Head of caudate nucleus (tissue), 42 donors: ENCODE measurements around the gene LRCH1.
A peak's percentile ranks its signal among the peaks of the same experiment; 100 is the strongest.
"Not testable (repeated sequence)": the region's sequence is repeated elsewhere in the genome, so short reads cannot be mapped to it uniquely, and the experiment has no call there.

Experiments
- DNase-seq, 42 donors: peaks; one replicate each; pipeline versions ENCODE4 v3.0.0 to v3.0.0-alpha.2; 2020 to 2021; ENCODE audit warnings: mixed read lengths in 7 of 42
- intact Hi-C: fragments of 100-400 bp; cut with DNase I; formaldehyde crosslinking; loops from one replicate; pipeline ENCODE4 v1.15.0; 2022

Gene LRCH1, protein sequence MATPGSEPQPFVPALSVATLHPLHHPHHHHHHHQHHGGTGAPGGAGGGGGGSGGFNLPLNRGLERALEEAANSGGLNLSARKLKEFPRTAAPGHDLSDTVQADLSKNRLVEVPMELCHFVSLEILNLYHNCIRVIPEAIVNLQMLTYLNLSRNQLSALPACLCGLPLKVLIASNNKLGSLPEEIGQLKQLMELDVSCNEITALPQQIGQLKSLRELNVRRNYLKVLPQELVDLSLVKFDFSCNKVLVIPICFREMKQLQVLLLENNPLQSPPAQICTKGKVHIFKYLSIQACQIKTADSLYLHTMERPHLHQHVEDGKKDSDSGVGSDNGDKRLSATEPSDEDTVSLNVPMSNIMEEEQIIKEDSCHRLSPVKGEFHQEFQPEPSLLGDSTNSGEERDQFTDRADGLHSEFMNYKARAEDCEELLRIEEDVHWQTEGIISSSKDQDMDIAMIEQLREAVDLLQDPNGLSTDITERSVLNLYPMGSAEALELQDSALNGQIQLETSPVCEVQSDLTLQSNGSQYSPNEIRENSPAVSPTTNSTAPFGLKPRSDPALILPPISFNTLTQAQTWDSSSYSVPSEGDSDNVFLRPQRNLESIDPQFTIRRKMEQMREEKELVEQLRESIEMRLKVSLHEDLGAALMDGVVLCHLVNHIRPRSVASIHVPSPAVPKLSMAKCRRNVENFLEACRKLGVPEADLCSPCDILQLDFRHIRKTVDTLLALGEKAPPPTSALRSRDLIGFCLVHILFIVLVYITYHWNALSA

DNA sequence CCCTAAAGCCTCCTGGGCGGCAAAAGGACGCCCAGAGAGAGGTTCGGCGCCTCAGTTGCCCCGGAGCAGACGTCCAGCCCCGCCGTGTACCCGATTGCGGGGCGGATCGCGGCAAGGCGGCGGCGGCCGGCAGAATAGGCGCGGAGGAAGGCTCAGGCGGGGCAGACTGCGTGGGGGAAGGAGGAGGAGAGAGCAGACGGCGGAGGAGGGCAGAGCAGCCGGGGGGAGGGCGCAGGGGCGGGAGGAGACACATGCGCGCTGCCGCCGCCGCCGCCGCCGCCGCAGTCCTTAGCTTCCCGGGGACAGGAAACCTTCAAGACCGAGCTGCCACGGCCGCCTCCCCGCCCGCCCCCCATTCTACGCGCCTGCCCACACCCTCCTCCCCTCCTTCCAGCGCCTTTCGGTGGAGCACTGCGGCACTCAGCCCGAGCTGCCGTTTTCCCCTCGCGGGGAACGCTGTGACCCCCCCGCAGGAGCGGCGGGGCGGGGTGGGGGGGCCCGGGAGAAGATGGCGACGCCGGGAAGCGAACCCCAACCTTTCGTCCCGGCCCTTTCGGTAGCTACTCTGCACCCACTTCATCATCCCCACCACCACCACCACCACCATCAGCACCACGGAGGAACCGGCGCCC is at the start of gene LRCH1:
Gene LRCH1 (plus strand): TSS at position 282 of the 632 bp plus-strand sequence. CDS start 227 bp downstream, at position 509.
- DNase-seq: peak; percentile 9 to 88 (median 72)
- intact Hi-C loops: loop anchor here (10.0 kb wide), 1 partner anchor 162 kb away; no protein-coding TSS in a partner anchor

DNA sequence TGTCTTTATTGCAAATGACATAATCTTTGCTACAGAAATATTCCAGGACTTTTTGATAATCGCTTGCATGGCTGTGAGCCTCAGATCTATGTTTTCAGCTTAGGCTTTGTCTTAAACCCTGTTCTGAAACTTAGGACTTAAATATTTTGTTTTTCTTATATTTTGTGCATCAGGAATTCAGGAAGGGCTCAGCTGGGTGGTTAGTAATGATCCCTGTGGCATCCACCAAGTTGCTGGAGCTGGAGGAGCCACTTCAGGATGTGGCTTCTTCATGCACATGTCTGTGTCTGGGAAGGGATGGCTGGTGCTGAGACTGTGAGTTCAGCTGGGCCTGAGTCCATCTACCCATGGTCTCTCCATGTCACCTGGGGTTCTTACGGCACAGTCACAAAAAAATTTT is 48.9 kb upstream of the LRCH1 start:
- no peak for DNase-seq
- intact Hi-C loops: no loop called here

DNA sequence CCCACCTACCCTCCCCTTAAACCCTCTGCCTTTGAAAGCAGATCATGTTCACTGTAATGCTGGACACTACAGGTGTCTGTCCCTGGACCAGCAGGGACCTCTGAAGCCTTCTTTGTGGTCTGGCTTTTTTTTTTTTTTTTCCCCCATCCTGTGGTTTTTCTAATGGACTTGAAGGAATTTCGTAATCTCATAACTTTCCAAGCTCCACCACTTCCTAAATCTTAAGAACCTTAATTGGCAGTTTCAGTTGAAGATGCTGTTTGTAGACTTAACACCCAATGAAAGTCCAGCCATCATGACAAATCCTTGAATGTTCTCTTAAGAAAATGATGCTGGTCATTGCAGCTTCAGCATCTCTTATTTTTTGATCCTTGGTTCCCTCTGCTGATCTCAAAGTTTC is 45.0 kb upstream of the LRCH1 start:
- intact Hi-C loops: no loop called here
- no peak for DNase-seq

DNA sequence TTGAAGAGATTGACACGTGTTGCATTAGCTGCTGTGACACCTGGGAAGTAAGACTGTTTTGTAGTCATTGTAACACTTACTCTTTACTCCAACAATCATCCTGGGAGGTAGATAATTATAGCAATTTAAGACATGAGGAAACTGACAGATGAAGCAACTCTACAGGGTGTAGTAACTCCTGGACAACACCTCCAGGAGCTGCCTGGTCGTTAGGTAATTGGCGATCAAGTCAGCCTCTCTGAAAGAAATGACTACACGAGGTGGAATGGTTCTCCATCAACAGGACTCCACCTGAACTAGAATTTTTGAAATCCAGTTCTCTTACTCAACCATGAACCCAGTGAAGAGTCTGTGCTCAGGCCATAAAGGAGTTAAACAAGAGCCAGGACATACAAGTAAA is 43.0 kb upstream of the LRCH1 start:
- intact Hi-C loops: no loop called here
- DNase-seq: no peak

DNA sequence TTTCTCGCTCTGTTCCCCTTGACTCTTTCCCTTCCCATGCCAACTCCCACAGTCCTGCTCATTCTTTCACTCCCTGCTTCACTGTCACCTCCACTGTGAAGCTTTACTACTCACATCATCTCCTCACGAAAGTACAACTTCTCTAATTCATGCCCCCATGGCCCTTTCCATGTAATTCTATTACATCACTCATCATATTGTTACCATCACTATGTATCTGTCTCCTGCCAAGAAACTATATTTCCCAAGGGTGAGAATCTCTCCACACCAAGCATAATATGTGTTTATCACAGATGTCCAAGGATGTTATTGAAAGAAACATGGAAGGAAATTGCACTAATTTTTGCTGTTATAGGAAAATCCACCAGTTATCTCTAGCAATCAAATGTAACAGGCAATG is 37.2 kb upstream of the LRCH1 start:
- no peak for DNase-seq
- intact Hi-C loops: no loop called here

DNA sequence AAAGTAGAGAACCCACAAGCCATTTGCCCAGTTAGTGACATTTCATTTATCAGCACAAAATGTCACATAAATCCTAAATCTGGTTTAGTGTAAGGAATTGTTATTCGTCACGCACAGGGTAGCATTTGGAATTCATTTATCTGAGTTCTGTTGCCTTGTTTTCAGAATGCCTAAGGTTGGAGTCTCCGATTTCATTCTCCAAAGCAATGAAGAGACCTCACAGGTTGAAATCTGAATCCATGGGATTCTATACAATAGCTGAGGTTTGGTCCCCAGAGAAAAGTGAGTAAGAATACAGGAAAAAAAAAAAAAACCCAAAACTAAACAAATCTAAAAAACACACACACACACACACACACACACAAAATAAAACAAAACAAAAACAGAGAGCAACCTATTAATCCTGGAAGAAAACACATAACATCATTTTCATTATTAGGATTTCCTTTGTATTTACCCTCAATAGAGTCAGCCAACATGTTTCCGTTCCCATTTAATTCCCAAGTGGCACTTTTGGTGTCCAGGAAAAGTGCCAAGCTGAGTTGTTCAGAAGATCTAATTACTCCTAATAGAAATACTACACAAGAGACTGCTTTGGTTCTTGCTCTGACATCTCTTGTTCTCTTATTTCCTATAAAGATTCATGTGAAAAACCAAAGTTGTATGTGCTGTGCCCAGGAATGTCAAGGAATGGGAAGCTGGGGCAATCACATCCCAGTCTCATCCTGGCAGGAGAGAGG is 36.2 kb upstream of the LRCH1 start:
- DNase-seq: peak in 1 of 42 donors; percentile 4
- intact Hi-C loops: no loop called here

DNA sequence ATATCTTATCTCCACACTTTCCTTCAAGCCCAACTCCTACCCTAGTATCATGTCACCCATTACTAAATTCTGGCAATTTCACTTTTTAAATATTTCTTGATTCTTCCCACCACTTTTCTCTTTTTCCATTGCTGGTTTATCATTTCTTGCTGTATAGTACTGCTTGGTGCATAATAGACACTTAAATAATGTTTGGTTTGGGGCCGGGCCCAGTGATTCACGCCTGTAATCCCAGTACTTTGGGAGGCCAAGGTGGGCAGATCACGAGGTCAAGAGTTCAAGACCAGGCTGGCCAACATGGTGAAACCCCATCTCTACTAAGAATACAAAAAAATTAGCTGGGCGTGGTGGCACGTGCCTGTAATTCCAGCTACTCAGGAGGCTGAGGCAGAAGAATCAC is 35.2 kb upstream of the LRCH1 start:
- DNase-seq, intact Hi-C loops: not testable (repeated sequence)

DNA sequence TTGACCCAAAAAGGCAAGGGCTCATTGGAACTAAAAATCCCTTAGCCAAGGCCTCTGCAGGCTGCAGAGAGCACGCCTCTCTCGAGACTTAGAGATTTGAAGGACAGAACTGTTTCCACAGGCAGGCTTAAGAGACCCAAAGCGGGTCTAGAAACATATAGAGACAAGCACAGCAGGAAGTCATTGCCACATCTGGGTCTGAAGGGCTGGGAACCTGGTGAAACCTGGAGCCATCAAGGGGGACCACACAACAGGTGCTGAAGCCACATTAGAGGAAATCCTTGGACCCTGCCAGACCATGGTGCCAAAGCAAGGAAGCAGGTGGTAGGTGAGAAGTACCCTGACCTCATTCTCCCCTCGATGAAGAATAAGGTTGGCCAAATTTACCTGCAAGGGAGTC is 33.8 kb upstream of the LRCH1 start:
- no peak for DNase-seq
- intact Hi-C loops: no loop called here

DNA sequence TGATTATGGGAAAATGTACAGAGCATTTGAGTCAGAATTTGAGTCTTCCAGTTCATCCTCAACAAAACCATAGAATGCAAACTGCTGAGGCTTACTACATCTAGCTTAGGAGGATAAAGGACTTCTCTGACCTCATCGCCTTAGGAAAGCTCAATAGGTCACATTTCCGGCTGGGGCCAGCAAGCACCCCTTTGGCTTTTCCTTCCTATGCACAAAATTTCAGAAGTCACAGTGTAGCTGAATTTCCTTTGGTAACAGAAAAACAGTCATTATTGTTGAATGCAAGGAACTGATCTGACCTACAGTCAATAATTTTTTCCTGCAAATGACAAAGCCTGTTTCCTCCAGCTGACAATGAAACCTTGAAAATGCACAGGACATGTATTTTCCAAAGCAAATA is 32.8 kb upstream of the LRCH1 start:
- intact Hi-C loops: no loop called here

DNA sequence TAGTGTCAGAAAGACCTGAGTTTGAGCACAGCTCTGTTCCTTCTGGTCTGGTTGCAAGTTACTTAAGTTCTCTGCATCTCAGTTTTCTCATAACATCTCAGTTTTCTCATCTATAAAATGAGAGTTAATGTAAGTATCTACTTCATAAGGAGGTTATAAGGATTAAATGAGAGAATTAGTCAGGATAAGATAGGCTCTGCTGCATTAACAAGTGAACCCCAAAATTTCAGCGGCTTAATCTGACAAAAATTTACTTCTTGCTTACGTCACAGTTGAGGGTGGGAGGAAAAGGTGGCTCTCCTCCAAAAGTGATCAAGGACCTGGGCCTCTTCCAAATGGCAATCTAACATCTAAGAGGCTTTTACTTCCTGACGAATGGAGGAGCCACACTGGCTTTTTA is 31.5 kb upstream of the LRCH1 start:
- intact Hi-C loops: no loop called here

More for the DNA sequence above, 32.8 kb upstream of the LRCH1 start:
- no peak for DNase-seq

DNA sequence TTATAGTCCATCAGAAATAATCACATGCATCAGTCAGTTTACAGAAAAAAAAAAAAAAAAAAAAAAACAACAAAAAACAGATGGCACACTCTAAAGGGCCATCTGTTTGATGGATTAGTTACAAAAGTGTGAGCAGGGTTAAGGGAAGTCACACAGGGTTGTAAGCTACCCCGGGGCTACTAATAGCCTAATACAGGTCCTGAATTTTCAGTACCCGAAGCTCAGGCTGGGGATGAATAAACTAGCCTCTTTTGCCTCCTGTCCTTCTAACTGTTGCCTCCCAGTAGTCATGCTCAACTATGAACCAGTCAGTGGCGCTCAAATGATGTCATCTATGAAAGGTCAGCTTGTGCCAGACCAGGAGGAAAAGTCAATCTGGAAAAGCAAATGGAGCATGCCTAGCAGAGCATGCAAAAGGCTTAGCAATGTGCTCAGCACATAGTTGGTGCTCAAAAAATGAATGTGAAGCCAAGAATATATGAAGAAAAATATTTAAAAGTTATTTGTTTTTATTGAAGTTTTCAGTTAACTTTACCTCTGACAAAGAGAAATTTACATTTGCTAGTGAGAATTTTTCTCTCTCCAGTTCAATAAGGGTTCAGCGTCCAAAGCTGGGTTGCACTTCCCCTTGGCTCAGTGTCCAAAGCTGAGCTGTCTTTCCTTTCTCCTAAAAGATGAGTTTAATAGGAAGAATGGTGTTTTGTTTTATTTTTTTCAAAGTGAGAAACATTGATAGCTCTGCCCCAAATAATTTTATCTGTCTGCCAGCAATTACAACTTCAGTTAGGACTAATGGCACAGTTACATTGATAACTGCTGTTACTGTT is 30.8 kb upstream of the LRCH1 start:
- intact Hi-C loops: no loop called here
- DNase-seq: no peak

More for the DNA sequence above, 31.5 kb upstream of the LRCH1 start:
- DNase-seq: no peak

DNA sequence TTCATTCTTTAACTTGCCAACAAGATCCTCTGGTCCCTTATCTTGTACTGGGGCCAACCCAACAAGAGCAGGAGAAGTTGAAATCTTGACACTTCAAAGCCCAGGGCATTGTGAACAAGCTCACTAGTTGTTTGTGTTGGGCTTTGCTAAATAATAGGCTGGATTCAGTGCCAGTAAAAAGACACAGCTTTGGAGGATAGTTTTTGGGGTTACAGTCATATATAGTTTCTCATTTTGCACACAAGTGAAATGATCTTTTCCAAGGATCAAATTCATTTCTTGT is 30.3 kb upstream of the LRCH1 start:
- DNase-seq: no peak
- intact Hi-C loops: no loop called here

DNA sequence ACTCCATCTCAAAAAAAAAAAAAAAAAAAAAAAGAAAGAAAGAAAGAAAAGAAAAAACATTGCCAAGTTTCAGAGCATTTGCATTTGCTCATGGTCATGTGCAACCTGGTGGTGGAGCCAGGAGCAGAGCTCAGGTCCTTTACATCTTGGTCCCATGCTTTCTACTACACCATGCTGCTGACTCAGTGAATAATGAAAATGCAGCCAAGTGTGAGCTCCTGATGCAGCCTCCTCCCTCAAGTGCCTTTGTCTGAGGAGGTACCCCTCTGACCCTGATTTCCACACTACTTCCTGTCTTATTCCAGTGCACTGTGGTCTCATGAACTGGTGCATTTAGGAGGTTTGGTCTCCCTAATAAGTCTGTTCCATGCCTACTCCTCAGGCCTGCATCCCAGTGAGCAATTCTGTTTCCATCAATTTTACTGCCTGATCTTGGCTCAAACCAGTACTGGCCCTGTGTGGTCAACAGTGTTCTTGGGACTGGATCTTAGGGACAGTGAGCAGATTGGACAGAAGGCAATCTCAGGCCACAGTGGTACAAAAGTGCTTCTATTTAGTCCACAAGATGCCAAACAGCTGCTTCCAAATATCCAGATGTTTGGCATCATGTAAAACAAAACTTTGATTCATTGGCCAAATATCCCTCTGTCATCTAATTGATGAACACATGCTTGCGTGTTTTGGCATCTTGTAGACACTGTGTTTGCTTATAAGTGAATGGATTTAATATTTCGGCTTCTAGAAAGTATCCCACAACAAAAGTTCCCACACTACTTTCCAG is 28.8 kb upstream of the LRCH1 start:
- peak in 11 of 42 donors; percentile 2 to 50 (median 19) for DNase-seq
- intact Hi-C loops: no loop called here

DNA sequence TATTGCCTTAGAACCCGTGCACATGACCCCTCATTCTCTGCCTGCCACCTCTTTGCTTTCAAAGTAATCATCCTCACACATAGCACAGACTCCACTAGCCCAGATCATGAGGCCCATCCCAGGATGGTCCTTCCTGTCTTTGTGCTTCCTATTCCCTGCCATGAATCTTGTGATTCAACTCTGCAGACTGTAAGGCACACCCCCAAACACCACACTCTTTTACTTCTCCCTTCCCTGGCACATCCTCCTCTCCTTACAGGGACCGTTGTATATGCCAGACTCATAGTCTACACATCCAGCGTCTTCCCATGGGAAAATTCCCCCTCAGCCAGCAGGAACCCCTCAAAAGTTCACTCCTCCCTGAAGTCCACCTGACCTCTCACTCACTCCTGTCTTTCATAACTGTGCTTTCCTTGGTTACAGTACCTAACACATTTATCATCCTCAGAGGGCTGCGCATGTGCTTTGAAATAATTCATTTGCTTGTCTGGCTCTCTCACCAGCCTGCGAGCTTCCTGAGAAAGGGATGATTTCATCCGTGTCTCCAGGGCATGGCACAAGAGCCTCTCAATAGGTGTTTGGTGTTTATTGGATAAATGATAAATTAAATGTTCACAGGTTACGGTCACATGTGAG is 26.8 kb upstream of the LRCH1 start:
- intact Hi-C loops: no loop called here
- no peak for DNase-seq

DNA sequence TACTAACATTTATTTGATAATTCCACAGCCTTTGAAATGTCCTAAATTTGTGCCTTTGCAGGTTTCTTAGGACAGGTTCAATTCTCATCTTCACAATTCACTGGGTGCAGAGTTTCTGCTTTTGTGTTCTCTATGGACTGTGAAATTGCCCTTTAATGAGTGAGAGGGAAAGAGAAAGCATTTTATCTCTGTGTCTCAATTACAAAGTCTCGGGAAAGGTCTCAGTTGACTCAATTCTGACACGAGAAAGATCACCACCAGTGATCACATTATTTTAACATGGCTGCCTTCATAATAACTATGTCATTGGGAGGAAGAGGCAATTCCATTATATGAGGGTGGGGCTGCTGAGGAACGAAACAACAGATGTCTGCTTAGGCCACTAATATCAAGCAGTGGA is 26.2 kb upstream of the LRCH1 start:
- intact Hi-C loops: no loop called here
- DNase-seq: no peak

DNA sequence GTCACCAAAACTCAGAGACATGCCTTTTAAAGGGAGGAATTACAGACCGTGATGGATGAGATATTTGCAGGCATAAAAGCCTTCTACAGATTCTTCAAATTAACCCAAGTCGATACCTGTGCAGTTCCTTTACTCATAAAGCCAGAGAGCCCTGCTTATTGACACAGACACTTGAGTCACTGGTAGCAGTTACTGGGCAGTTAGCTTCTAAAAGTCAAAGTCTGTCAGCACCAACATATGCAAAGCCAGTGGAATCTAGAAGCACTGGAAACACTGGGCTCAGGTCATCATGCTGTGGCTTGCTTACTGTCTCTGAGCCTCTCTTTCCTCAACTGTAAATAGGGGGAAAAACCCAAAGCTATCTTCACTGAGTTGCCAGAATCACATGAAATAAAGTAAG is 25.7 kb upstream of the LRCH1 start:
- intact Hi-C loops: no loop called here
- DNase-seq: no peak

DNA sequence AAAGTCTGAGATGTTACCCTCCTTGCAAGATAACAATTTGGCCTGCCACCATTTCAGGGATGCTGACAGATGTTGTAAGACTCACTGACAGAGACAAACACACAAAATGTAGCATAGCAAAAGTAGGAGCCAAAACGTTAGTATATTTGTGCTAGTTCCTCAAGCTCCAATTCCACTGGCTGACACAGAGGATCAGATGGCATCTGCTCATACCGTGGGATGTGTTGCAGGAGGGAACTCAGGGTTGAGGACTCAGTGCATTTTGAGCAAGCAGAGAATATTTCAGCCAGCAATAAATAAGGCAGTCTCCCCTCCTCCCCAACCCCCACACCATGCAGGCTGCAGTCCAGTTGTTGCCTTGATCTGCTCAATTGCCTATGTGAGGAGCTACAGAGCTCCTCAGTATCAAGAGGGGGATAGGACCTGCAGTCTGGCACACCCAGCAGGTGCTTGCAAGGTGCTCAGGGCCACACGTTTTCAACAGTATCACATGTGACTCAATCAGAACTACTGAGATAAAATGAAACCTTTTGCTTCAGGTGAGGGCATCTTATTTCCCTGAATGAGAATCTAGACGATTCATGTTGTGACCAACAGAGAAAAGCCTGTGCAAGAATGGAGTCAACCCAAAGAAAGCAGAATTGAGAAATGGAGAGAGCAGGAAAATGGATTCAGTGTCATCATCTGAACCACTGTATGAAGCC is 23.6 kb upstream of the LRCH1 start:
- no peak for DNase-seq
- intact Hi-C loops: no loop called here
